Activated effector memory CD4-positive, alpha-beta T cell treated with Interleukin-2 at 50 U/mL for 16 hours (primary cell): Measurements from ENCODE around the gene YEATS2.
"Not testable (repeated sequence)": the region's sequence is repeated elsewhere in the genome, so short reads cannot be mapped to it uniquely, and the experiment has no call there.

Experiments
- DNase-seq: peaks from one replicate; pipeline ENCODE4 v3.0.0-alpha.2; 2020

YEATS2 gene

GRCh38 chr3:183697610-183698317, at the start of gene YEATS2:
TSS of gene YEATS2 (plus strand) at chr3:183697797. CDS start at chr3:183715163, 17,366 bp downstream.
- peak; percentile 67 for DNase-seq

GRCh38 chr3:183650554-183650953, 47.0 kb upstream of the YEATS2 start:
- DNase-seq: no peak

GRCh38 chr3:183653209-183654064, 44.2 kb upstream of the YEATS2 start:
- no peak for DNase-seq

- DNase-seq: no peak
Measured at GRCh38 chr3:183654727-183655126, 42.9 kb upstream of the YEATS2 start.

GRCh38 chr3:183662099-183662498, 35.5 kb upstream of the YEATS2 start:
- DNase-seq: no peak

- DNase-seq: no peak
Measured at GRCh38 chr3:183664913-183665381, 32.6 kb upstream of the YEATS2 start.

GRCh38 chr3:183680061-183680460, 17.5 kb upstream of the YEATS2 start:
- DNase-seq: no peak

GRCh38 chr3:183687705-183688104, 9.9 kb upstream of the YEATS2 start:
- no peak for DNase-seq

- no peak for DNase-seq
Measured at GRCh38 chr3:183688874-183689273, 8.7 kb upstream of the YEATS2 start.

- DNase-seq: not testable (repeated sequence)
Measured at GRCh38 chr3:183689621-183690020, 8.0 kb upstream of the YEATS2 start.

GRCh38 chr3:183690402-183690995, 7.1 kb upstream of the YEATS2 start:
- no peak for DNase-seq

- DNase-seq: no peak
Measured at GRCh38 chr3:183692436-183692835, 5.2 kb upstream of the YEATS2 start.

GRCh38 chr3:183695569-183696364, 1.8 kb upstream of the YEATS2 start:
- DNase-seq: no peak

- no peak for DNase-seq
Measured at GRCh38 chr3:183697123-183697609, 431 bp upstream of the YEATS2 start.

GRCh38 chr3:183698318-183698751, 738 bp downstream of the YEATS2 start:
- no peak for DNase-seq

GRCh38 chr3:183698756-183699155, 1.2 kb downstream of the YEATS2 start:
- DNase-seq: no peak

- DNase-seq: no peak
Measured at GRCh38 chr3:183699238-183699947, 1.8 kb downstream of the YEATS2 start.

- no peak for DNase-seq
Measured at GRCh38 chr3:183701744-183702143, 4.1 kb downstream of the YEATS2 start.

GRCh38 chr3:183703892-183704291, 6.3 kb downstream of the YEATS2 start:
- DNase-seq: not testable (repeated sequence)

- no peak for DNase-seq
Measured at GRCh38 chr3:183710231-183710630, 12.6 kb downstream of the YEATS2 start.

GRCh38 chr3:183711516-183711915, 13.9 kb downstream of the YEATS2 start:
- no peak for DNase-seq

GRCh38 chr3:183714622-183715021, 17.0 kb downstream of the YEATS2 start:
- DNase-seq: no peak
